ENCODE data around the gene SMIM14. TPM values are rescaled to one million over a fixed set of nuclear protein-coding genes. Genes with fewer than 3 reads are reported as not detected.
A peak's percentile ranks its signal among the peaks of the same experiment; 100 is the strongest.
"Not testable (repeated sequence)": the region's sequence is repeated elsewhere in the genome, so short reads cannot be mapped to it uniquely, and the experiment has no call there.

The SMIM14 gene
- total RNA-seq, 4 donors from 2014 or later = 25.6 to 49.2 (median 36.4) TPM

GRCh38 chr4:39660045-39660444 lies 21.4 kb upstream of the SMIM14 start:
- 83% methylated on average over 6 of the region's 6 CpGs for WGBS, 2 donors
- no peak overlapping the region for H3K4me3 ChIP-seq (ENCODE audit: low read depth, poor library complexity, severe bottlenecking)
- intact Hi-C loops (cut with DNase I; ENCODE audit: low total_unique reads) = no loop called here
- no peak for DNase-seq (ENCODE audit: low spot score in 2 of 2)
- TF ChIP-seq CTCF (IDR thresholded peaks at IDR 0.05) (no peak), POLR2A (IDR thresholded peaks at IDR 0.05) (no peak)

GRCh38 chr4:39658756-39659155 lies 20.1 kb upstream of the SMIM14 start:
- intact Hi-C loops (cut with DNase I; ENCODE audit: low total_unique reads) = no loop called here
- no peak for DNase-seq (ENCODE audit: low spot score in 2 of 2)
- TF ChIP-seq POLR2A (IDR thresholded peaks at IDR 0.05) = no peak
- TF ChIP-seq CTCF (IDR thresholded peaks at IDR 0.05) = no peak
- H3K4me3 ChIP-seq (ENCODE audit: low read depth, poor library complexity, severe bottlenecking) = no peak overlapping the region
- WGBS, 2 donors = 93% methylated on average over 3 of the region's 3 CpGs

- intact Hi-C loops (cut with DNase I; ENCODE audit: low total_unique reads) = no loop called here
- 82 to 87% methylated on average over 6 of the region's 6 CpGs for WGBS, 2 donors
- DNase-seq (ENCODE audit: low spot score in 2 of 2) = no peak
- TF ChIP-seq POLR2A (IDR thresholded peaks at IDR 0.05) (no peak), CTCF (IDR thresholded peaks at IDR 0.05) (no peak)
- no peak overlapping the region for H3K4me3 ChIP-seq (ENCODE audit: low read depth, poor library complexity, severe bottlenecking)
Measured at GRCh38 chr4:39657465-39657864, 18.8 kb upstream of the SMIM14 start.

GRCh38 chr4:39656638-39657037 lies 18.0 kb upstream of the SMIM14 start:
- DNase-seq (ENCODE audit: low spot score in 2 of 2) = peak in 1 of 2 donors; percentile 25
- H3K4me3 ChIP-seq (ENCODE audit: low read depth, poor library complexity, severe bottlenecking); intact Hi-C loops (cut with DNase I; ENCODE audit: low total_unique reads): not testable (repeated sequence)
- WGBS, 2 donors = 66 to 67% methylated on average over 5 of the region's 5 CpGs

- H3K4me3 ChIP-seq (ENCODE audit: low read depth, poor library complexity, severe bottlenecking) = no peak overlapping the region
- TF ChIP-seq POLR2A (IDR thresholded peaks at IDR 0.05) = no peak
- TF ChIP-seq CTCF (IDR thresholded peaks at IDR 0.05) = no peak
- peak; percentile 34 to 64 for DNase-seq (ENCODE audit: low spot score in 2 of 2)
- intact Hi-C loops (cut with DNase I; ENCODE audit: low total_unique reads) = no loop called here
- 44 to 51% methylated on average over 3 of the region's 3 CpGs for WGBS, 2 donors
Measured at GRCh38 chr4:39655876-39656275, 17.2 kb upstream of the SMIM14 start.

- no peak for DNase-seq (ENCODE audit: low spot score in 2 of 2)
- TF ChIP-seq CTCF (IDR thresholded peaks at IDR 0.05) (no peak), POLR2A (IDR thresholded peaks at IDR 0.05) (no peak)
- H3K4me3 ChIP-seq (ENCODE audit: low read depth, poor library complexity, severe bottlenecking) = no peak overlapping the region
- intact Hi-C loops (cut with DNase I; ENCODE audit: low total_unique reads) = no loop called here
Measured at GRCh38 chr4:39655211-39655610, 16.5 kb upstream of the SMIM14 start.

GRCh38 chr4:39651586-39651985 lies 12.9 kb upstream of the SMIM14 start:
- DNase-seq (ENCODE audit: low spot score in 2 of 2) = peak in 1 of 2 donors; percentile 31
- 96 to 98% methylated on average over 4 of the region's 4 CpGs for WGBS, 2 donors
- H3K4me3 ChIP-seq (ENCODE audit: low read depth, poor library complexity, severe bottlenecking); intact Hi-C loops (cut with DNase I; ENCODE audit: low total_unique reads): not testable (repeated sequence)

Data from lower leg skin (tissue), 4 donors.